NK-92 (cell line): ENCODE measurements around the gene SQOR.

Experiments
- DNase-seq: peaks from one replicate; lab custom pipeline; 2025; ENCODE audit not compliant: unreplicated experiment; lab: John Stamatoyannopoulos, UW

The SQOR gene

GRCh38 chr15:45634432-45635190, at the start of gene SQOR:
Gene SQOR, plus strand, starts transcription at chr15:45635029. Its CDS starts 23,895 bp downstream, at chr15:45658924.
- no peak for DNase-seq

- DNase-seq: no peak
Observed at GRCh38 chr15:45585069-45585791, 49.6 kb upstream of the SQOR start.

DNA sequence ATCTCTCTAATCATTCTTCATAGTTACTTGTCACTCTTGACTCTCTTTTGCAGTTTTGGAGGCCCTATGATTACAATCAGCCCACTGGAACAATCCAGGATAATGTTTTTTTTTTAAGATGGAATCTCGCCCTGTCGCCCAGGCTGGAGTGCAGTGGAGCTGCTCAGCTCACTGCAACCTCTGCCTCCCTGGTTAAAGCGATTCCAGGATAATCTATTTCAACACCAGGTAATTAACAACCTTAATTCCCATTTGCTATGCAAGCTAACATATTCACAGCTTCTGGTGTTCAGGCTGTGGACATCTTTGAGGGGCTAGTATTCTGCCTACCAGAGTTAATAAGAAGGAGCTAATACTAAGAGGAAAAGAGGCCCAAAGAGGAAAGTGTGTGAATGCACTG, 48.7 kb upstream of the SQOR start:
- DNase-seq: no peak

DNA sequence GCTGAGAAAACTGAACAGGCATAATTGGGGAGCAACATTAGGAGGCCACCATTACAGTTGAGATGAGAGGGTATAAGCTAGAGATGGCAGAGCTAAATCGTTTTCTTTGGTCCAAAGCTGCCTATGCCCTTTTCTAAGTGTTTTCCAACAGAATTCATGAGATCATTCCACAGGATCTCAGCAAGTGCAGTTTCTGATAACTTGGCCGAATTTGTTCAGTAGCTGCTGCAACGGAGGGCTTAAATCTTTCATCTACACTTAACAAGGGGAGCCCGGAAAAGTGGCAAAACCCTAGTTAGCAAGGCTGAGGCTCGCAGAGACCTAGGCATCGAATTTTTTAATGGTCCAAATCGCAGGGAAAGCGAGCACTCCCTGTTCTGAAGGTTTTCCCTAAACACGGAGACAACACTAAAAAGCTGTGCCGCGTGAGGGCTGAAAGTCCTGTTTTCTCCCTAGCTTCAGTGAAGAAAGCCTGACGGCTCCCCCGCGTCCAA, 48.2 kb upstream of the SQOR start:
- no peak for DNase-seq

- no peak for DNase-seq
Observed at GRCh38 chr15:45587095-45587862, 47.5 kb upstream of the SQOR start, which contains the start of gene BLOC1S6. Gene BLOC1S6, plus strand, starts transcription at chr15:45587379. Its CDS starts 65 bp downstream, at chr15:45587444.

- no peak for DNase-seq
Observed at GRCh38 chr15:45587863-45588170, 47.0 kb upstream of the SQOR start.

- DNase-seq: no peak
Observed at GRCh38 chr15:45588219-45588875, 46.5 kb upstream of the SQOR start.

GRCh38 chr15:45589256-45589655, 45.6 kb upstream of the SQOR start:
- no peak for DNase-seq

GRCh38 chr15:45594319-45594718, 40.5 kb upstream of the SQOR start:
- DNase-seq: no peak

DNA sequence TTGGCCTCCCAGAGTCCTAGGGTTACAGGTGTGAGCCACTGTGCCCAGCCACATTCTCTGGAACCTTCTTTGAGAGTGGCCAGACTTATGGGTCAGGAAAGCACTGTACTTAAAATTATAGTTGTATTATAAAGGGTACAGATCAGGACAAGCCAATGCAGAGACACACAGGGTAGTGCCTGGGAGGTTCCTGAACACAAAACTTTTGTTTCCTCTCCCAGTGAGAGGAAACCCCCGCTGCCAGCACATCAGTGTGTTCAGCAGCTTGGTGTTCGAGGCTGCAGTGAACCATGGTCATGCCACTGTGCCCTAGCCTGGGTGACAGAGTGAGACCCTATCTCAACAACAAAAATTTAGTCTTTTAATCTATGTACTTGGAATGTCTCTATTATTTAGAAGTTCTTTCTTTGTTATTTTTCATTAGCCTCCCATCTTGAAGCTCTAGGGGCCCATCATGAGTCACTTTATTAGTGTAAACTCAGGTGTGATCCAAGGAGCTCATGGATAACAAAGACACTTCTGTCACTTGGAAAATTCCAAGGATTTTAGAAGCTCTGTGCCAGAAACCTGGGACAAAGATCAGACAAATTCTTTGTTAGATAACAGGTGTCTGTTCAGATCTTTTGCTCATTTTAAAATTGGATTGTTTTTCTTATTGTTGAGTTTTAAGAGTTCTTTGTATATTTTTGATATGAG, 39.8 kb upstream of the SQOR start:
- DNase-seq: no peak

GRCh38 chr15:45603881-45604280, 30.9 kb upstream of the SQOR start:
- DNase-seq: no peak

DNA sequence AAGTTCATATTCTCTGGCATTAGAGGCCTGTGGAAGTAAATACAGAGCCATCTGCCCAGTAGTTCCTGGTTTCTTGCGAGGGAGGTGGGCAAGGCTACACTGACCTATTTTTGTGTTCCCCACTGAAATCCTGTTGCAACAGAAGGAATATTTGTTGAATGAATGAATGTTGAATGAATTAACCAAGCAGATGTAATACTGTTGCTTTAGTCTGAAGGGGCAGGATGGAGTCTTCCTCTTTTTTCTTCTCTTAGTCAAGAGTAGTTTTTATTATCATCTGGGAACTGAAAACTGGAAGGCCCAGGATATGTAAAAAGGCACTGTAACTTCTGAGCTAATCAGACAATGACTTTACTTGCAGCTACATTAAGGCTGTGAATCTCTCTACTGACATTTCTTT, 30.5 kb upstream of the SQOR start:
- DNase-seq: no peak

- DNase-seq: no peak
Observed at GRCh38 chr15:45606413-45606812, 28.4 kb upstream of the SQOR start.

DNA sequence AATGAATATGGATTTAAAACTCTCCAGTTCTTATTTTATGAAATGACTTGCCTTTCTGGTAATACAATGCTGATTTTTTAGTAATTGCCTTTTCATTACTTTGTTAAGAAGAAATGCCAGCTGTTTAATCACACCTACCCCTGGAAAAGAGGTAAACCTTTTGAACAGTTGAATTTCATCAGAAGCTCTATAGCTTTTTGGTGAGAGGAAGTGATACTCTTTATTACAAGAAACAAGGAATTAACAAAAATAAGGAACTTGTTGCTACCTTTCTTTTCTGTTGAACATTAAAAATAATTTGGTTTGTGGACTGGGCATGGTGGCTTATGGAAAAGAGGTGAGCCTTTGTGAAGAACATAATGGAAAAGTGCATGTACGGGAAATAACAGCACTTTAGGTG, 28.0 kb upstream of the SQOR start:
- DNase-seq: no peak

DNA sequence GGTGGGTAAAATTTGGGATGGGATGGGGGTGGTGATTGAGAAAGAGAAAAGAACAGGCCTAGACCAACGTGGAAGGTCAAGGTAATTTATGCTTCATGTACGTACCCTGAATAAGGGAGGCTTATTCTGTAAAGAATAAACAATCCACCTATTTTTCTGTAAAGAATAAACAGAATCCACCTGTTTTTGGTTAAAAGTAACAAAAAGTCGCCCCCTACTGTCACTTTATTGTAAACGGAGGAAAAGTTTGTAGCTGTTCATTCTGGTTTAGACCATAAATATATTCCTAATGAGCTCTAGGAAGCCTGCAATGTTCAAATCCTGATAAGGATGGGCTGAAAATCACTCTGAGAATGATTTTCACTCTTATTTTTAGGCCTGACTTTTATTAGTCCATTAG, 23.5 kb upstream of the SQOR start:
- no peak for DNase-seq

GRCh38 chr15:45612790-45613415, 21.9 kb upstream of the SQOR start:
- DNase-seq: no peak

DNA sequence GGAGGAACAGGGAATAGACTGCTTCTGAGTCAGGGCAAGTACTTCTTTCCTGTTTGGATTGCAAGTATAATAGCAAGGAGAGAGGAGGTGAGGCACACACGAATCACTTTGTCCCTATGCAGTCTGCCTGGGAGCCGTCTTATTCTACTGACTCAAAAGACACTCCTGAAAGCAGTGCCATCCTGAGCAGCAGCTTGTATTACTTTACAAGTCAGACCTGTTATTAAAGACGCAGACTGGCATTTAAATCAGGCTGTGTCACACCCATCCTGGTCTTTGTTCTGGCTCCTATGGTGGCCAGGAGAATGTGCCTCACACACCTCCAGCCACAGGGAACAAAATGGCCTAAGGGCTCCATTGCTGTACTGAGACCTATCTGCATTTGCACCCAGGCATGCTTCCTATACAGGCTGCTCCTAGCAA, 17.9 kb upstream of the SQOR start:
- no peak for DNase-seq

- DNase-seq: no peak
Observed at GRCh38 chr15:45618813-45619212, 16.0 kb upstream of the SQOR start.

DNA sequence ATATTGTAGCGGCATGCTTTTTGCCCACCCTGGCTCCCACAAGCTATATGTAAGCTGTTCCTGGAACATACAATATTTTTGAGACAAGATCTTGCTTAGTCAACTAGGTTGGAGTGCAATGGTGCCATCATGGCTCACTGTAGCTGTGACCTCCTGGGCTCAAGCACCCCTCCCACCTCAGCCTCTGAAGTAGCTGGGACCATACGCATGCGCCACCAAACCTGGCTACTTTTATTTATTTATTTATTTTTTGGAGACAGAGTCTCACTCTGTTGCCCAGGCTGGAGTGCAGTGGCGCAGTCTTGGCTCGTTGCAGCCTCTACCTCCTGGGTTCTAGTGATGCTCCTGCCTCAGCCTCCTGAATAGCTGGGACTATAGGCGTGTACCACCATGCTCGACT, 6.7 kb upstream of the SQOR start:
- no peak for DNase-seq
